NCI-H2081 (cell line): ENCODE data around the gene TLK1.

Experiments
- DNase-seq, 2 experiments: peaks; one replicate each; lab custom pipeline; 2025; lab: John Stamatoyannopoulos, UW

Gene TLK1

DNA sequence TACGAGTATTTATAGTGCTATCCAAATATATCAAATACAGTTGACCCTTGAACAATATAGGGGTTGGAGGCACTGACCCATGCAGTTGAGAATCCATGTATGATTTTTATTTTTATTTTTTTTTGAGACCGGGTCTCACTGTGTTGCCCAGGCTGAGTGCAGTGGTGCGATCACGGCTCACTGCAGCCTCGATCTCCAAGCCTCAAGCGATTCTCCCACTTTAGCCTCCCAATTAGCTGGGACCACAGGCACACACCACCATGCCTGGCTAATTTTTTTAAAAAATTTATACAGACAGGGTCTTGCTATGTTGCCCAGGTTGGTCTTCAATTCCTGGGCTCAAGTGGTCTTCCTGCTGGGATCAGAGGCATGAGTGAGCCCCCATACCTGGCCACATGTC, 161.0 kb downstream of the TLK1 start:
- DNase-seq = no peak

DNA sequence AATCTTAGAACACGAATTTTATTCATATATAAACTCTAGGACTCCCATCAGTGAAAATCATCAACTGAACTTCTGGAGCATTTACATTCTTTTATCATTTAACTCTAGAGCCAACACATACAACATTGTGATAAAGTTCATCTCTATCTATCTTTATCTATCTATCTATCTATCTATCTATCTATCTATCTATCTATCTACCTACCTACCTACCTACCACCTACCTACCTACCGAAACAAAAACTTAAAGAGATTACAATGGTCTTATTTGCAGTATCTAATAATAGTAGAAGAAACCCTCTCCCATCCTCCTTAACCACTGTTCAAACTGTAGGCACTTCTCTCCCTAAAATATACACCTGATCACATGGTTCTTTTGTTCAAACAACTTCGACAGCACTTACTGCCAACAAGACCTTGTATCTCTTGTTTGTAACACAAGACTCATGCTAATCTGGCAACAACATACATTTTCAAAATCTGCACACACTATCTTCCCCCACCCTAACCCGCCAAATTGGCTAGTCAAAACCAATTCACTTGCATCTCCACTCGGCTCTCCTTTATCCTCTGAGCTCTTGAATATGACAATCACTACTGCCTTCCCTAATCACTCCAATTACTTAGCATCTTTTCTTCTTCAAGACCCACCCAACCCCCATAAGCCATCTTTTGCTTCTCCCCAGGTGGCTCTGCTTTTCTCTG, 162.6 kb downstream of the TLK1 start:
- DNase-seq = no peak

GRCh38 chr2:170996316-170996715, 164.4 kb downstream of the TLK1 start:
- no peak for DNase-seq

DNA sequence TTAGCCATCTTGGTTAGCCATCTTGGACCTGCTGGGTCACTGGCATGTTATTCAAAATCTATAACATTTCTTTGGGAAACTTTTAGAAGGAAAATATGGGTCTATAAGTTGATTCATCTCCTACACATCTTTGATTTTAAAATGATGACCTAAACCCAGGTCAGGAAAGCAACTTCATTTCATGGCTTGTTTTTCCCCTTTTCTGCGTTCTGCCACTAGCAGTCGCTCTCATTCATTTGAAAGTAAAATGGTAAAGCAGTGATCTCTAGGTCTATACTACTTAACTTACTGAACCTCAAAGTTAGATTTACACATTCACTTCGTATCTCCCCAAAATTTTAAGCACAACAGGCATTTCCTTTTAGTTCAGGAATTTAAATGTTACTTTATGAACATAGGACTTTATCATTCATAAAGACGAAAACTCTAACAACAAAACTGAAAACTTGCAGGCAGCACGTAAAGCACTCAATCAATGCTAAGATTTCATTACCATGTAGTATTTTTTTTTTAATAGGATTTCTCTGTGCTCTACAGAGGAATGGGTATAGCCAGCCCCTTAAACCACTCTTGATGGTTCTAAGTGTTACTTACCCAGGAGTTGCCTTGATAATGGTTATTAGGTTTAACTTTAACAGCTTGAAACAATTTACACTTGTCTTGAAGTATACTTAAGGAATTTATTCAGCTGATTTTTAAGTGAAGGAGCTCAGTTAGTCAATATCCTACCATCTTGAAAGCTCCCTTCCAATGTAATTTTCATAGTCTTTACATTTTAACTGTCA, 169.1 kb downstream of the TLK1 start:
- no peak for DNase-seq

- no peak for DNase-seq
Observed at GRCh38 chr2:170986566-170987258, 174.0 kb downstream of the TLK1 start.

DNA sequence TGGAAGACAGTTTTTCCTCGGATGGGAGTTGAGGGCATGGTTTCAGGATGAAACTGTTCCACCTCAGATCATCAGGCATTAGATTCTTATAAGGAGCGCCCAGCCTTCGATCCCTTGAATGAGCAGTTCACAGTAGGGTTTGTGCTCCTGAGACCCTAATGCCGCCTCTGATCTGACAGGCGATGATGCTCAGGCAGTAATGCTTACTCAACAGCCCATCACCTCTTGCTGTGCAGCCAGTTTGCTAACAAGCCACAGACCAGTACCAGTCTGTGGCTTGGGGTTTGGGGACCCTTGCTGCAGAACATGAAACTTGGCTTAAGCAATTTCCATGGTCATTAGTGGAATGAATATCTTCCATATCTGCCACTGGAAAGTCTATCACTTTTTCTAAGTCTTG, 175.3 kb downstream of the TLK1 start:
- DNase-seq = no peak

- DNase-seq = no peak
Observed at GRCh38 chr2:170984079-170984478, 176.6 kb downstream of the TLK1 start.

DNA sequence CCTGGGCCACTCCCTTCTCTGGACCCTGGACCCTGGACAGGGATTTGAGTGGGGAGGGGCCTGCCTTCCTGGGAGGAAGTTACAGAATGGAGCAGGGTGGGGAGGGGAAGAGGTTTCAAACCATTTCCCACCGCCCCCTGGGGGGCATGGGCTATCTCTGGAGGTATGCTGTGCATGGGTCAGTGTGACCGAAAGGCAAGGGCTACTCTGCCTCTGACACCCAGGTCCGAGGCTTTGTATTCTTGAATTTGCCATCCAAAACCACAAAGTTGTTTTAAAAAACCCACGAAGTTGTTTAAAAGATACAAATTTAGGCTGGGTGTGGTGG, 184.8 kb downstream of the TLK1 start:
- no peak for DNase-seq

DNA sequence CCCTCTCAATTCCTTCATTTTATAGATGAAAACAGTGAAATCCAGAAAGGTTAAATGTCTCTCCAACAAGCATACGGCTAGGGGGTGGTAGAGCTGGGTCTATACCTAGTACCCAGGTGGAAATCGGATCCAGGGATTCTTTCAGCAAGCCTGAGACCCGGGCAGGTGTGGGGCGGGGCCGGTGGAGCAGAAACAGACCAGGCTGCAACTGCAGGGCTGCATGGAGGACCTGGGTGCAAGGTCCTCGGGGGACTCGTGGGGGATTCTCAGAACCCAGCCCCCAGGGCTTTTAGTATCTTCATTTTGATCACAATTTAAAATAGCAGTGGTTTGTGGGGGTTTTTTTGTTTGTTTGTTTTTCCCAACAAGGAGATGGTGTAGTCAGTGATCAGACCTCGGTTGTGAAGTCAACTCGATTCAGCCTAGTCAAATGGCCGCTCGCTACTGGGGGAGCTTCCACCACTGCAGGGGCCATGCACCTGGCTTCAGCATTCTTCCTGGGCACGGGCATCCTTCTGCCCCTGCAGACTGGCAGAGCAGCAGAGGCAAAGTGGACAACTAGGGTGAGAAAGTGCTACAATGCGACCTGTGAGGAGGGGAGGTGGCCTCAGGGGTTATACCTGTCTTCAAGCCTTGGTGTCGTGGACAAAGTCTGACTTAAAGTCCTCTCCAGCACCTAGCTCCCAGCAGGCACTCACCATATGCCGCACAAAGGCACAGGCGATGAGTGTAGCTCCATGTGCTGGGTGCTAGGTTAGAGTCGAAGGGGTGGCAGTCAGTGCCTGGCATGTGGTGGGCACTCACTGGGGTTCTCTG, 185.4 kb downstream of the TLK1 start:
- no peak for DNase-seq

GRCh38 chr2:170974304-170974993, 186.2 kb downstream of the TLK1 start:
- DNase-seq = no peak

- DNase-seq = peak; percentile 91
Observed at GRCh38 chr2:170973492-170974303, 187.0 kb downstream of the TLK1 start.

- no peak for DNase-seq
Observed at GRCh38 chr2:170973225-170973491, 187.5 kb downstream of the TLK1 start.

DNA sequence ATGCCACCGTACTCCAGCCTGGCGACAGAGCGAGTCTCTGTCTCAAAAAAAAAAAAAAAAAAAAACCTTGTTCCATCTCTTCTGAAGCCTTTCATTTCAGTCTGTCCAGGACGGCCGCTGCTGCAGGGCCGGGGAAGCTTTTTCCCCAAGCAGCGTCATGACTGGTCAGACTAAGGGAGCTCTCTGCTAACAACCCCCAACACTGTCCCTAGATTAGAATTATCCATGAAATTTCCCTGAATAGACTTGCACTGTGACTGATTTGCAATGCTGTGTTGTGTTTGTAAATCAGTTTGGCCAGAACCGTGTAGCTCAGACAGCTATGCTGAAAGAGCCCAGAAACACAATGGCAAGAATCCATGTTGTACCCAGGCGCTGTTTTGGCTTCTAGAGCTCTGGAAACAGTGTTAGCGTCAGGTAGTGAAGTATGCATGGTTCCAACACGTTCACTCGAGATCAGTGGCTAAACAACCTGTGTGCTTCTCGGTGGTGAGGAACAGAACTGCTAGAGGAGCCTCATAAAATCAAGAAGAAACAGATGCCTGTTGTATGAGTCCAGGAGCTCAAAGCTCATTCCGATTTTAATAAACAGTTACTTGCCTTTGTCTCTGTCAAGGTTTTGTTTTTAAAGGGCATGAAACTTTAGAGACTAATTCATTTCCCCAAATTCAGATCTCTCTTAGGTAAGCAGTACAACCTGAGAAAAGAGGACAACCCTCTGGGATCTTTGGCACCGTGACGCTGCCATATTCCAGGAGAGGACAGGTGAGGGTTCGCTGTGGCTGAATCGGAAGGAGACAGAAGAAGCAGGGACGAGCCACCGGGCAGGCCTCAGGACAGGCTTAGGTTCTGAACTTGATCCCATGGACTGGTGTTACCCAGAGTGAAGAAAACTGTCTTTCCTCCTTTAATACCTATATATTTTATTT, 188.1 kb downstream of the TLK1 start:
- peak in 1 of 2 experiments; percentile 19 for DNase-seq

DNA sequence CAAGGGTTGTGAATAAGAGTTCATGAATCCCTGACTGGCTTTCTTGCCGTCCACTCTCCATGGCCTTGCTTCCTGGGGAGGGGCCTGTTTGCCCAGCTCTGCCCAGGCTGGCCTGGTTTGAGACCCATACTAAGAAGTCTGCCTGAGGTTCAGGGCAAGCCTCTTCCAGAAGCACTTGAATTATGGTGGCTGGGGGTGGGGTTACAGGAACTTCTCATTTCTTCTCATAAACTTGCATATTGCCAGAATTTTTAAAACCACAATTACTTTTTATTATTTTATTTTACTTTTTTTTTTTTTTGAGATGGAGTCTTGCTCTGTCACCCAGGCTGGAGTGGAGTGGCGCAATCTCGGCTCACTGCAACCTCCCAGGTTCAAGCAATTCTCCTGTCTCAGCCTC, 189.6 kb downstream of the TLK1 start:
- DNase-seq = no peak

- DNase-seq = peak in 1 of 2 experiments; percentile 32
Observed at GRCh38 chr2:170969872-170970496, 190.7 kb downstream of the TLK1 start.

DNA sequence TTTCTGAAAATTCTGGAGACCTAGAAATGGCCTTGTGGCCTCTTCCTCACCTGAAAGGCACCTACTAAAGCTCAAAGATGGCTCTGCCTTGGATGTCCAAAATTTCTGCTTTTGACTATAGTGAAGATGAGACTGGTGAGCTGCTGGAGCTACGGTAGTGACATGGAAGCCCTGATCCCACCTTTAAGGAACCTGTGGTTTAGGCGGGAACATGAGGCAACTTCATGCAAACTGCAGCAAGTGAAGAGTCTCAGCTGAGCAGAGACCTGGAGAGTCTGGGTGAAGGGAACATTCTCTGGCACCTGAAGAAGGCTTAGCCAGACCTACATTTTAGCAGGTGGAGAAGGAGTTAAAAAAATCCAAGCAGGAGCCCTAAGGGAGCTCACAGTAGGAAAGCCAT, 191.7 kb downstream of the TLK1 start:
- no peak for DNase-seq

GRCh38 chr2:170968205-170969003, 192.3 kb downstream of the TLK1 start:
- no peak for DNase-seq

DNA sequence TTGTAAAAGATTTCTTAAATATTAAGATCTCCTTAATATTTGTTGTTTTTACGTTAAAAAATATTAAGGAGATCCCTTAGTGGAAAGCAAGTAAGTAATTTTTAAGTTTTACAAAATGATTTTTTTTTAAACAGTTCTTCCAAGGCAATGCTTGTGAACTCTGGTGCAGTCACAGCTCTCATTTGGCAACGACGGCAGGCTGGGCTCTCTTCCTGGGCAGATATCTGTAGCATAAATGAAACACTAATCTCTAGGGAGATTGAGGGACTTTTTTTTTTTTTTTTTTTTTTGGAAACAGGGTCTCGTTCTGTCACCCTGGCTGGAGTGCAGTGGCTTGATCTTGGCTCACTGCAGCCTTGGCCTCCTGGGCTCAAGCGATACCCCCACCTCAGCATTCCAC, 193.1 kb downstream of the TLK1 start:
- no peak for DNase-seq
